GM19438 (cell line): ENCODE measurements around the gene ZC3H7B.

Source experiments
- ATAC-seq: cut with Tn5 transposase; IDR thresholded peaks from one replicate; pipeline ENCODE4 v1.9.1; 2021; ENCODE audit warnings: low read depth; ENCODE audit not compliant: unreplicated experiment

Gene ZC3H7B

DNA sequence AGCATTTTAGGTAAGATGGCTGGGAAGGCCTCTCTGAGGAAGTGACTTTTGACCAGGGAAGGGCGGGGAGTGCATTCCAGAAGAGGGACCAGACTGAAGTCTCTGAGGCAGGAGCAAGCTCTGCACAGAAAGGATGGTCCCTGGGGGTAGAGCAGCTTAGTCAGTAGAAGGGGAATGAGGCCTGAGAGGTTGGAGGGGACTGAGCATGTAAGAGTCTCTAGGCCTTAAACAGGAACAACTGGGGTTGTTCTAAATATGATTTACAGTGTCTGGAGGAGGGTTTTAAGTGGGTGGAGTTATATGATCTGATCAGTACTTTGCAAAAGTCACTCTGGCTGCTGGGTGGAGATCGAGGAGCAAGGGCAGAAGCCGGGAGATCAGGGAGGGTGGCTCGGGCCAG, 48.8 kb downstream of the ZC3H7B start:
- ATAC-seq = no peak

DNA sequence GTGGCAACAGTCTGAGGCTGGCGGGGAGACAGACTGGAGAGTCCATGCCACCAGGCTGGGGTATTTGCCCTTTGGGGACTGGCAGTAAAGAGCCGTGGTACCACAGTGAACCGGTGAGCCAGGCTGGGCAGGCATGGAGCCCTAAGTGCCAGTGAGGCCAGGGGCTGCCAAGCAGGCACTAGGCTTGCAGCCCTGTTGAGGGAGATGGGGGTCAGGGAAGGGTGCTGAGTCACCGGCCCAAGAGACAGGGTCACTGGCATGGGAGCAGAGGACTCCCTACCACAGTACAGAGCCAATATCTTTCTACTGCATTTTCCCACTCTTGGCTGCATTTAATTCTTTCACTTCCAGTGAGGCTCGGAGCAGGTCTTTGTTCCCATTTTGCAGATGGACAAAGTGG, 49.7 kb downstream of the ZC3H7B start:
- ATAC-seq = no peak

- no peak for ATAC-seq
Observed at GRCh38 chr22:41352058-41352457, 50.7 kb downstream of the ZC3H7B start.

DNA sequence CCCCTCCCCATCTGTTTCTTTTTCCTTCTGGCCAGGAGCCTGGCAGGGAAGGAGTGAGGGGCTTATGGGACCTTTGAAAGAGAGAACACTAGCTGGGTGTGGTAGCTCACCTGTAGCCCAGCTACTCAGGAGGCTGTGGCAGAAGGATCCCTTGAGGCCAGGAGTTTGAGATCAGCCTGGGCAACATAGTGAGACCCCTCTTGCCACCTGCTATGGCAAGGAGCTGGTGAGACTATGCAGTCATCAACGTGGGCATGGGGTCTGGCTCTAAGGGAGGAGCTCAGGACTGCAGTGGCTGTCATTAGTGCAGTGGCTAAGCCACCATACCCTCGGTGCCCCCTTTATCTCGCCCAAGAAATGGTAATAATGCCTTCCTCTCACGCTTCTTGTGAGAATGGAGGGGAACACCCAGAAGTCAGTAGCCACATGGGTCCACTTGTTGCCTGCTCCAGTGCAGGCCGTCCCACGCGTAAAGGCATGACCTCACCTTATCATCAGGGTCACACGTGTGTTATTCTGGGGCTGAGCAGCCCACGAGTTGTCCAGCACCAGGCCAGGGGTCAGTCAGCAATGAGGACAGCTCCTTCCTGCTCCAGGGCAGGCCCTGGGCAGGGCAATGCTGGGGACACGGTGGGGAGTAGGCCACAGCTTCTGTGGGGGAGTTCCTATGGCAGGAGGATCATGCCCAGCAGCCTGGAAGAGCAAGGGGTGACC, 52.7 kb downstream of the ZC3H7B start:
- no peak for ATAC-seq

- ATAC-seq = no peak
Observed at GRCh38 chr22:41354979-41355378, 53.7 kb downstream of the ZC3H7B start.

DNA sequence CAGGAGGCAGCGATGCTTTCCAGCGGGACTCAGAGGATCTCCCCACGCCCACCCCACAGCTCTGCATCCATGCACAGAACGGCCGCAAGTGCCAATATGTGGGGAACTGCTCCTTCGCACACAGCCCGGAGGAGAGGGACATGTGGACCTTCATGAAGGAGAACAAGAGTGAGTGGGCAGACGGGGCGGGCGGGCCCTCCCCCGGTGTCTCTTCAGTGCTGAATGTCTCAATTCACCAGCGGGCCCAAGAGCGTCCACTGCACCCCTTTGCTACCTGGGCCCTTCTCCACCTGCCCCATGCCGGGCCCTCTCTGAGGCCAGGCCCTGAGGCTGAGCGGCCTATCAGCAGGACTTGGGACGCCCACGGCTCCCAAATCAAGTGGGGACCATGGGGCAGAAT, 54.6 kb downstream of the ZC3H7B start:
- ATAC-seq = no peak

DNA sequence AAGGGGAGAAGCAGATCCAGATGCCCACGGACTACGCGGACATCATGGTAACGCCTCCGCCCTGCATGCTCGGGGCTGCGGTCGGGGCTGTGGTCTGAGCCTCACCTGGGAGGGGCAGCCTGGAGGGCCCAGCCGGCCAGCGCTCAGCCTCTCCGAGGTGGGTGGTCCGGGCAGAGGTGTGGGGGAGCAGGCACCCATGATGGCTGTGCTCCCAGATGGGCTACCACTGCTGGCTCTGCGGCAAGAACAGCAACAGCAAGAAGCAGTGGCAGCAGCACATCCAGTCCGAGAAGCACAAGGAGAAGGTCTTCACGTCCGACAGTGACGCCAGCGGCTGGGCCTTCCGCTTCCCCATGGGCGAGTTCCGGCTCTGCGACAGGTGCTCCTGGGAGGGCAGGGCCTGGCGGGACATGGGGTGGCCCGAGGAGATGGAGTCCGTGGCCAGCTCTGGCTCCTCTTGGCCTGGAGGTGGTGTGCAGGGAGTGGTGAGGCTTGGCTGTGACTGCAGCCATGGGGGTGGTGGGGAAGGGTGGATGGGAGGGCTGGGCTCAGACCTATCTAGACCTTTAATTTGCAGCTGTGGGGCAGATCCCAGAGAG, 55.2 kb downstream of the ZC3H7B start:
- no peak for ATAC-seq

DNA sequence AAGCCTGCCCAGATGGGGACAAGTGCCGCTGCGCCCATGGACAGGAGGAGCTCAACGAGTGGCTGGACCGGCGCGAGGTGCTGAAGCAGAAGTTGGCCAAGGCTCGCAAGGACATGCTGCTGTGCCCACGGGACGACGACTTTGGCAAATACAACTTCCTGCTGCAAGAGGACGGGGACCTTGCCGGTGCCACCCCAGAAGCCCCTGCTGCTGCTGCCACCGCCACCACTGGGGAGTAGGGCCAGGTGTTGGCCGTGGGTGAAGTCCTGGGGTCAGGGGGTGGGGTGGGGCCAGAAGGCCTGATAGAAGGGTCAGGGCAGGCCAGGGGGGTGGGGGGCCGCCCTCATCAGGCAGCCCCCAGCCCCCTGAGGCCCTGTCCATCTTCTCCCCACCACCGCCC, 55.9 kb downstream of the ZC3H7B start:
- ATAC-seq = no peak

DNA sequence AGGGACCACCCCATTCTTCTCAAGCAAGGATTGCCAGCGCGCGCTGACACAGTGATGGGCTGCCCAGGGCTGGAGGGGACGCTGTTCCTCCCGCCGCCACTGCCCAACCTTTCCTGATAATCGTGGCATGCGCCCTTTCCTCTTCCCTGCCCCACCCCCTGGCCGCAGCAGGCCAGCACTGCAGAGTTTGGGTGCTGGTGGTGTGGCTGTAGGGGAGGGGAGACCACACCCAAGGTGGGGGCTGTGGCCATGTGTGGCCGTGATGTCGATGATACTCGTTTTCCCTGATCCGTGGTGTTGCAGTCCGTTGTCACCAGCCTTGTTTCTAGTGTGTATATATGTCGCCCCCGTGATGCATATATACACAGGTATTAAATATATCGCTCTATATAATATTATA, 57.6 kb downstream of the ZC3H7B start:
- ATAC-seq = no peak

DNA sequence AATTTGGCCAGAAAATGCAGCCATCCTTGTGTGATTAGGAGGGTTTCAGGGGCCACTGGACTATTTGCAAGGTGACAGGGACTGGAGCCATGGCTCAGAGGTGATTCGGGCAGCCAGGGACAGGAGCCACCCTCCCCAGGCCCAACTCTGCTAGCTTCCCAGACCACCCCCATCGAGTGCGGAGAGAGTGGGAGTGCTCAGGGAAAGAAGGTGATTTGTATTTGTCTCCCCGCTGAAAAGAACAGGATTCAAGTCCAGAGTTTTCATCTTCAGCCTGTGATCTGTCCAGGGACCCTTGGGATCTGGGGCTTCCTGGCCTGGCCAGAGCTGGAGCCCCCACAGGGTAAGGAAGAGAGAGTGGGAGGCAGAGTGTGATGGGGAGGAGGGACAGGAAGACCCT, 58.1 kb downstream of the ZC3H7B start:
- no peak for ATAC-seq

GRCh38 chr22:41360126-41360525, 58.8 kb downstream of the ZC3H7B start:
- no peak for ATAC-seq

GRCh38 chr22:41361716-41362310, 60.5 kb downstream of the ZC3H7B start:
- no peak for ATAC-seq

- no peak for ATAC-seq
Observed at GRCh38 chr22:41362615-41363014, 61.3 kb downstream of the ZC3H7B start.

- ATAC-seq = no peak
Observed at GRCh38 chr22:41364233-41364632, 62.9 kb downstream of the ZC3H7B start.

GRCh38 chr22:41364955-41365354, 63.6 kb downstream of the ZC3H7B start:
- ATAC-seq = no peak

DNA sequence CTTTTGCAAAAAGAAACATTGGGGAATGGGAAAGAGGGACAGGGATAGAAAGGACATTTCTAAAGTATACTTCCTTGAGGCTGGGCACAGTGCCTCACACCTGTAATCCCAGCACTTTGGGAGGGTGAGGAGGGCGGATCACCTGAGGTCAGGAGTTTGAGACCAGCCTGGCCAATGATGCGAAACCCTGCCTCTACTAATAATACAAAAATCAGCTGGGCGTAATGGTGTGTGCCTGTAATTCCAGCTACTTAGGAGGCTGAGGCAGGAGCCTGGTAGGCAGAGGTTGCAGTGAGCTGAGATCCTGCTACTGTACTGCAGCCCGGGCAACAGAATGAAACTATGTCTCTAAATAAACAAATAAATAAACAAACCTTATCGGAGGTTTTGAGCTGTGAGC, 64.1 kb downstream of the ZC3H7B start:
- no peak for ATAC-seq

GRCh38 chr22:41366323-41367029, 65.2 kb downstream of the ZC3H7B start:
- ATAC-seq = no peak

GRCh38 chr22:41367039-41367679, 65.8 kb downstream of the ZC3H7B start:
- no peak for ATAC-seq

DNA sequence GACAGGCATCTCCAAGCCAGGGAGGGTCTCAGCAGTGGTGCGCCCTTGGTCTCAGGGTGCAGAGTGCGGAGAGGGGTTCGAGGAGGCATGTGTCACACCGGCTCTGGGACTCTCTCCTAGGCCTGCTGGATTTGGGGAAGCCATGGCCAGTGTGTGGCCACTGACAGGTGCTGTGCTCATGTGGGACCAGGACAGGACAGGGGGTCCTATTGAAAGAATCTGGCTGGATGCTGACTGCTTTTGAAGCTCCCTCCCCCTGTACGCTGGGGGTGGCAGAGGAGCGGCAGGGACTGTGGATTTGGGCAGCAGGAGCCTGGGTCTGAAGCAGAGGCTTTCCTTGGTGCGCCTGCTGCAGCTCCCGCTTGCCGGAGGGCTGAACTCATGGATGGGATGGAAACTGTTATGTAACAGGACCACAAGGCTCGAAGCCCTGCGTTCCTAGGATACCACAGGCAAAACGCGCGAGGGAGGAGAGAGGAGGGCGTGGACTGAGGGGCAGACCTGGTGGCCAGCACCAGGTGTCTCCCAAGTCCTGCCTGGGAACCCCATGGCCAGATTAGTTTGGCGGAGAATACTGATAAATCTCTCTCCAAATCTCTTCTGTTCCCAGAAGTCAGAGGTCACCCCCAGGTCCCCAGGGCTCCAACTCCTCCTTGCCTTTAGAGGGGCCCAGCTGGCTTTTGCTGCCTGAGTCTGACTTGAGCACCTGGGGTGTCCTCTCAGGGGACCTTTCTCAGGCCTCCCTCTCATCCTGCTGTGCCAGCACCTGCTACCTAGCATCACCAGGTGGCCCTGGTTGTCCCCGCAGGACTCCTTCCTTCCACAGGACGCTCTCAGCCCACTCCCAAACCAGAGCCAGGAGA, 66.6 kb downstream of the ZC3H7B start:
- no peak for ATAC-seq
